Measurements from ENCODE around the gene MGME1. TPM values are rescaled to one million over a fixed set of nuclear protein-coding genes. Genes with fewer than 3 reads are reported as not detected.

The MGME1 gene
- total RNA-seq, 2 experiments from 2014 or later, result 28.7 to 30.6 TPM

DNA sequence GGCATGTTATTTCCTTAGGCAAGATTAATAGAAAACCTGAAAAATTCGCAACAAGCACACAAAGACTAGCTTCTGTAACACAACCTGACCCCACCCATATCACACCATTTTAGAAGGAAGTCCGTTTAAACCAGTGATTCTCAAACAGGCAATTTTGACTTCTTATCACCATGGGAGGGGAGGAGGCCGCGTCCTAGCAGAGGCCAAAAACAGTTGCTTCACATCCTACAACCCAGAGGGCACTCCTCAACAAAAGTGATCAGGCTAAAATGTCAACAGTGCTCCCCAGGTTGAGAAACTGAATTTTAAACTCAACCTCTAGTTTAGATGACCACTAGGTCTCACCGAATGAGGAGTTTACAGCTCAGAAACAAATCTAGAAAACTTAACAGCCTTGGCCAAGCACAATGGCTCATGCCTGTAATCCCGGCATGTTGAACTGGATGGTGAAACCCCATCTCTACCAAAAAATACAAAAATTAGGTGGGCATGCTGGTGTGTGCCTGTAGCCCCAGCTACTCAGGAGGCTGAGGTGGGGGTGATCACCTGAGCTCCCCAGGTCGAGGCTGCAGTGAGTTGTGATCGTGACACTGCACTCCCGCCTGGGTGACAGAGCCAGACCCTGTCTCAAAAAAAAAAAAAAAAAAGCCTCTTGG is 3.6 kb upstream of the MGME1 start:
- DNase-seq, result no peak
- peak overlapping the region; percentile 97 for H3K27ac Mint-ChIP-seq
- H3K4me1 Mint-ChIP-seq (ENCODE audit: low read depth), result peaks cover 54% of the 10 kb centered on the region
- no peaks in the 10 kb centered on the region for H3K9me3 Mint-ChIP-seq
- CTCF ChIA-PET, result no interaction called here
- H3K36me3 Mint-ChIP-seq (ENCODE audit: low read depth), result peaks cover 75% of the 10 kb centered on the region
- H3K27me3 Mint-ChIP-seq (ENCODE audit: low read depth), result no peaks in the 10 kb centered on the region
- intact Hi-C loops (cut with micrococcal nuclease), result loop anchor here (5.0 kb wide), 3 partner anchors 353 to 1238 kb away; no protein-coding TSS in a partner anchor
- peak overlapping the region; percentile 86 for H3K4me3 Mint-ChIP-seq

DNA sequence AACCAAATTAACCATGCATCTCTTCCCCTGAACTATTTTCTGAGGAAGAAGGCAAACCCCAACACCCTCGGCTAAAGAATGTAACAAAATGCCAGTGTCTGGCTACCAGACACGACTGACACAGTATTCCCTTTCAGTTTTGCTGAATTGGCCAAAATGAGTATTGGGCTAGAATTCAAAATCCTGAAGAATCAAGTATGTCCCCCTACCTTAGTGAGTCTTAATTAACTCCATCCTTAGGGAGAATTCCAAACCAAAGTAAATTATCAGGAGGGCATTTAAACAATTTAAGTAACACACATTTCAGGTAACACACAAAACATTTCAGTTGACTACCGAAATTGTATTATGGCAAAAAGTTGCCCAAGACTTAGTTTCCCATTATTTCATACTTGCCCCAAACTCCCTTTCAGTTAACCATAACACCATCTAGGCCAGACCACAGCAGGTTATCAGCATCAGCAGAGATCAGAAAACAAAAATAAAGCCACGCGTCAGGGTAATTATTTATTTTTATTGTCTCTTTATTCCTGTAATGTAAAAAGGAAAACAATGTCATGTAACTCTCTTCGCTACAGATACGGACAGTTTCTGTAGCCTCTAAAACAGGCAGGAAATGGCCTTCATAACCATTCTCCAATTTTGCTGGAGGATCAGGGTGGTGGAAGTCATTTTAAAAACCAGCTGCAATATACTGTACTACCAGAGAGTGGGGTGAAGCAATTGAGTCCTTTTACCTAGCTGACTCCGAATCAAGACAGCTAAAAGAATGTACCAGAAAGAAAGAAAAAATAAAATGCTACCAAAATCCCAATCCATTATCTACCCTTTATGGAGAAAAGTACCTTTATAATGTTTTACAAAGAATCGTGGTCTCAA is 2.1 kb upstream of the MGME1 start:
- no peaks in the 10 kb centered on the region for H3K27me3 Mint-ChIP-seq (ENCODE audit: low read depth)
- intact Hi-C loops (cut with micrococcal nuclease), result loop anchor here (5.0 kb wide), 3 partner anchors 354 to 1239 kb away; no protein-coding TSS in a partner anchor
- H3K27ac Mint-ChIP-seq, result peak overlapping the region; percentile 97
- H3K4me1 Mint-ChIP-seq (ENCODE audit: low read depth), result peaks cover 47% of the 10 kb centered on the region
- CTCF ChIA-PET, result interaction anchor here (0.6 to 1.7 kb wide), 7 partner anchors 8 to 284 kb away, joined by 3 to 8 read pairs (median 4); partner anchors contain the start of gene RRBP1
- H3K36me3 Mint-ChIP-seq (ENCODE audit: low read depth), result peaks cover 76% of the 10 kb centered on the region
- H3K9me3 Mint-ChIP-seq, result no peaks in the 10 kb centered on the region
- peak overlapping the region; percentile 86 for H3K4me3 Mint-ChIP-seq
- peak; percentile 25 for DNase-seq

DNA sequence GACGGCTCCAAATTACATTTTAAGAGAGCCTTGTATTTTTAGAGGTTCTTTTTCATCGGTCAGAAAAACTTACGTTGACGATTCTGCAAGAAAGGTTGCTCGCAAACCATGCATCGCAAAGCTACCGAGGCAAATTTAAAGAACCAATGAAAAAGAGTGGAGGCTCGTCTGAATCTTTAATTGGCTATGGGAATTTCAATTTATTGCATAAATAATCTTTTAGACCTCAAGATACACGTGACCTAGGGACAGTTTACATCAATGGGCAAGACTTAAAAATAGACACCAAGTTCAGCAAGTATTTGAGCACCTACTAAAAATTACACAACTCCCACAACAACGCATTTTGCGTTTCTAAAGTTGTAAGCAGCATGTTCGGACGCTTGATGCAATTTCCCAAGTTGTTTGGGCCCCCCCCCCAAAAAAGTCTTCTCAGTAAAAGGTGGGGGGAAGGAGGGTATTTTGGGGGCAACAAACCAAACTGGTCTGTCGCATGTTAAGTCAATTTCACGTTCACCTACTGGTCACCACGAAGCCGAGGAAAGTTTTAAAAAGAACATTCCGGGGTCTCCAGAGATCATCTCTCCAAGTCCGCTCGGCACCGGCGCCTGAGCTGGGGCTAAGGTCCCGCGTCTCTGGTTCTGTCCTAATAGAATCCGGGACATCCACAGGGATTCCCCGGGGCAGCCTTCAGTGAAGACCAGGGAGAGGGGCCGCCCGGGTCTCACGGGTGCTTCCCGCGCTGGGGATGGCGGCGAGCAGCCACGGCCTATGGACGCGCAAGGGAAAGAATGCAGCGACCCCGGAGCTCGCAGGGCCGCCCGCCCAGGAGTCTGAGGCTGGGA is 1.1 kb upstream of the MGME1 start:
- Mint-ChIP-seq H3K36me3 (ENCODE audit: low read depth) (peaks cover 77% of the 10 kb centered on the region), H3K27me3 (ENCODE audit: low read depth) (no peaks in the 10 kb centered on the region), H3K4me3 (peak overlapping the region; percentile 86), H3K27ac (peak overlapping the region; percentile 97), H3K4me1 (ENCODE audit: low read depth) (peaks cover 50% of the 10 kb centered on the region), H3K9me3 (no peaks in the 10 kb centered on the region)
- CTCF ChIA-PET, result interaction anchor here (0.8 to 1.7 kb wide), 5 partner anchors 9 to 286 kb away, joined by 3 to 8 read pairs (median 5); partner anchors contain the start of gene RRBP1
- intact Hi-C loops (cut with micrococcal nuclease), result loop anchor here (1.0 to 5.0 kb wide), 12 partner anchors 8 to 1395 kb away; partner anchors contain the start of genes DSTN, DZANK1, KAT14 and KIF16B
- peak; percentile 41 for DNase-seq

DNA sequence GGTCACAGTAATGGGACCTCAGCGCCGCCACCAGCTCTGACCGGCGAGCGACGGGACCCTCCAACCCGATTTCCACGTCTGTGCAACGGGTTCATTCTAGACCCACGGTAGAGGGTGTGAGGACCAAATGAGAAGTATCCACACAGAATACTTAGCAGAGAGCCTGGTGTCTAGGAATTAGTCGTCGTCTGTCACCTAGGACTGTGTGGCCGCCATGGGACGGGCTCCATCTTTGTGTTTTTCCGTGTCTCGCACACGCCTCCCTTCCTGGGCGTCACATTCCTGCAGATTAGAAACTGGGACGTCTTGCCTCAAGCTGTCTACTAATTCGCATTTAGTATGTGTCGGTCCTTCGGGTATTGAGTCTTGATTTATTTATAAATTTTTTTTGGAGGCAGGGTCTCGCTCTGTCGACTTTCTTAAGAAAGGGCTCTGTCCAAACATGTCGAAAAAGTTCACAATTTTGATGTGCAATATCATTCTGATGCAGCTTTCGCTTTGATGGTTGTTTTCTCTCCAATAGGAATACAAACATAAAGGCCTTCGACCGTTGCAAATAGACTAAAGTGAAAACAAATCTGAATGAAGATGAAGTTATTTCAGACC is 563 bp downstream of the MGME1 start:
- H3K27ac Mint-ChIP-seq, result peak overlapping the region; percentile 98
- intact Hi-C loops (cut with micrococcal nuclease), result loop anchor here (1.0 to 5.0 kb wide), 10 partner anchors 27 to 1397 kb away; partner anchors contain the start of genes DSTN, DZANK1, KIF16B and POLR3F
- H3K27me3 Mint-ChIP-seq (ENCODE audit: low read depth), result no peaks in the 10 kb centered on the region
- peak; percentile 60 for DNase-seq
- CTCF ChIA-PET, result interaction anchor here (0.7 to 1.4 kb wide), 3 partner anchors 23 to 1236 kb away, joined by 3 read pairs; partner anchors contain the start of gene RRBP1
- peaks cover 69% of the 10 kb centered on the region for H3K36me3 Mint-ChIP-seq (ENCODE audit: low read depth)
- peaks cover 48% of the 10 kb centered on the region for H3K4me1 Mint-ChIP-seq (ENCODE audit: low read depth)
- no peaks in the 10 kb centered on the region for H3K9me3 Mint-ChIP-seq
- H3K4me3 Mint-ChIP-seq, result peak overlapping the region; percentile 86

DNA sequence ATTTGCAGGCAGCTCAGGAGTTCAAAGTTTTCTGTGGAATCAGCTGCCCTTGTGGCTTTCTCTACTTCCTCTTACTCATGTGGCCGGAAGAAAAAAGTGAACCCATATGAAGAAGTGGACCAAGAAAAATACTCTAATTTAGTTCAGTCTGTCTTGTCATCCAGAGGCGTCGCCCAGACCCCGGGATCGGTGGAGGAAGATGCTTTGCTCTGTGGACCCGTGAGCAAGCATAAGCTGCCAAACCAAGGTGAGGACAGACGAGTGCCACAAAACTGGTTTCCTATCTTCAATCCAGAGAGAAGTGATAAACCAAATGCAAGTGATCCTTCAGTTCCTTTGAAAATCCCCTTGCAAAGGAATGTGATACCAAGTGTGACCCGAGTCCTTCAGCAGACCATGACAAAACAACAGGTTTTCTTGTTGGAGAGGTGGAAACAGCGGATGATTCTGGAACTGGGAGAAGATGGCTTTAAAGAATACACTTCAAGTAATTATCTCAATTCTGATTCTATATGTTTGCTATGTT is 1.1 kb downstream of the MGME1 start:
- Mint-ChIP-seq H3K4me3 (peak overlapping the region; percentile 86), H3K36me3 (ENCODE audit: low read depth) (peaks cover 63% of the 10 kb centered on the region), H3K27me3 (ENCODE audit: low read depth) (no peaks in the 10 kb centered on the region), H3K4me1 (ENCODE audit: low read depth) (peaks cover 44% of the 10 kb centered on the region), H3K9me3 (no peaks in the 10 kb centered on the region), H3K27ac (peak overlapping the region; percentile 98)
- peak; percentile 42 for DNase-seq
- CTCF ChIA-PET, result interaction anchor here (0.7 to 1.3 kb wide), 4 partner anchors 7 to 1236 kb away, joined by 3 to 5 read pairs (median 4); partner anchors contain the start of gene RRBP1
- intact Hi-C loops (cut with micrococcal nuclease), result loop anchor here (1.0 to 5.0 kb wide), 10 partner anchors 26 to 1397 kb away; partner anchors contain the start of genes DSTN, DZANK1, KIF16B and POLR3F

DNA sequence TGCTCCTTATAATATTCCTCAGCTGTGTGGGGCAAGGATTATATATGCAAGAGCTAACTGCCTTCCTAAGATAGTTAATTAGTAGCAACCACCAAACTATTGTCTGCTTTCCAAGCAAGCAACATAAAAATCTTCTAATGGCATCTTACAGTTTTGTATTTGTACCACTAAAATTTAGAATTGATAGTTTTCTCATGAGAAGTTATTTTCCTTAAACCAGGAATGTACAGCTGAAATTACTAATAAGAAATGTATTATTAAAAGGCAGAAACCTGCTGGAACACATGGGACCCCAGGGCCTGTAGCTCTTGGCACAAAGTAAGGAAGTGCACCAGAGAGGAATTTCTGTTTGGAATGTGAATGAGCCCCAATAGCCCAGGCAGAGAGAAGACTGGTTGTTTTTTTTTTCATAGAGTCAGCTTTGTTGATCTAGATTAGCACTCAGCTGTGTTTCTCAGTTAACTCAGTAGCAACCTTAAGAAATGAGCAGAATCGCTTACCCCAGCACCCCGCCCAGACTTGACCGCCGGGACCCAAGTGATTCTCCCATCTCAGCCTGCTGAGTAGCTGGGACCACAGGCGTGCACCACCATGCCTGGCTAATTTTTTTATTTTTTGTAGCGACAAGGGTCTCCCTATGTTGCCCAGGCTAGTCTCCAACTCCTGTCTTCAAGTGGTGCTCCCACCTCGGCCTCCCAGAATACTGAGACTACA is 2.6 kb downstream of the MGME1 start:
- H3K4me1 Mint-ChIP-seq (ENCODE audit: low read depth), result peaks cover 37% of the 10 kb centered on the region
- intact Hi-C loops (cut with micrococcal nuclease), result no loop called here
- peaks cover 59% of the 10 kb centered on the region for H3K36me3 Mint-ChIP-seq (ENCODE audit: low read depth)
- no peaks in the 10 kb centered on the region for H3K9me3 Mint-ChIP-seq
- DNase-seq, result no peak
- CTCF ChIA-PET, result interaction anchor here (1.1 to 1.3 kb wide), 2 partner anchors 13 to 19 kb away, joined by 3 to 5 read pairs; no protein-coding TSS in a partner anchor
- no peak overlapping the region for H3K27ac Mint-ChIP-seq
- peak overlapping the region; percentile 86 for H3K4me3 Mint-ChIP-seq
- H3K27me3 Mint-ChIP-seq (ENCODE audit: low read depth), result no peaks in the 10 kb centered on the region

DNA sequence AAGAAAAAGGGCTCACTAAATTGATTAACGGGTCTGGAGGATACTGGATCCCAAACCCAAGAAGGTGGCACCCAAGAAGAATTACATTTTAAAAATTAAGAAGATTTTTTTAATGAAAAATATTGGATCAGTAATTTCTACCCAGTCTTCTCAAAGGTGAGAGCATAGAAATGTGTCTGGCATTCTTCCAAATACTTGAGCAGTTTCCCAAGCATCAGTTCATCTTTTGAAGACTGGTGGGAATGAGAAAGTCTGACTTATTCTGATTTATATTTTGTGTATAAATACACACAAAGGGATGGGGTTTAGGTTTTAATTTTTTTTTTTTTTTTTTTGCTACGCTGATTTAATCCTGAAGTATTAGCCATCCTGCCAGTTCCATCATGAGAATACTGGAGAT is 3.3 kb downstream of the MGME1 start:
- Mint-ChIP-seq H3K27me3 (ENCODE audit: low read depth) (no peaks in the 10 kb centered on the region), H3K4me1 (ENCODE audit: low read depth) (peaks cover 37% of the 10 kb centered on the region), H3K4me3 (peak overlapping the region; percentile 53), H3K36me3 (ENCODE audit: low read depth) (peaks cover 56% of the 10 kb centered on the region), H3K9me3 (no peaks in the 10 kb centered on the region), H3K27ac (no peak overlapping the region)
- CTCF ChIA-PET, result interaction anchor here (1.1 kb wide), 1 partner anchor 18 kb away, joined by 3 read pairs; no protein-coding TSS in a partner anchor
- DNase-seq, result no peak
- intact Hi-C loops (cut with micrococcal nuclease), result no loop called here

DNA sequence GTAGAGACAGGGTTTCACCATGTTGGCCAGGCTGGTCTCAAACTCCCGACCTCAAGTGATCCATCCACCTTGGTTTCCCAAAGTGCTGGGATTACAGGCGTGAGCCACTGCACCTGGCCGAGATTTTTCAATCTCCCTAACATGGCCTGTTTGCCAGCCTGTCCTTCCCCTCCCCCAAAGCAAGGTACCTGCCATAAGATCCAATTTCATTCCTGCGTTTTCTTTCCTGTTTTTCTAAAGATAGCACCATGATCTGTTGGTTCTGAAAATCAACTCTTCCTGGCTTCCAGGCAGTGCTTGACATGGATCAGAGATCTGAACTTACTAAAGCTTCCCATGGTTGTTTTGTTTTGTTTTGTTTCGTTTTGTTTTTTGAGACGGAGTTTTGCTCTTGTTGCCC is 7.5 kb downstream of the MGME1 start:
- no peak overlapping the region for H3K27ac Mint-ChIP-seq
- no peak for DNase-seq
- H3K27me3 Mint-ChIP-seq (ENCODE audit: low read depth), result no peaks in the 10 kb centered on the region
- no peak overlapping the region for H3K4me3 Mint-ChIP-seq
- peaks cover 44% of the 10 kb centered on the region for H3K36me3 Mint-ChIP-seq (ENCODE audit: low read depth)
- peaks cover 30% of the 10 kb centered on the region for H3K4me1 Mint-ChIP-seq (ENCODE audit: low read depth)
- intact Hi-C loops (cut with micrococcal nuclease), result no loop called here
- no peaks in the 10 kb centered on the region for H3K9me3 Mint-ChIP-seq
- CTCF ChIA-PET, result interaction anchor here (0.6 kb wide), 1 partner anchor 109 kb away, joined by 5 read pairs; no protein-coding TSS in a partner anchor

DNA sequence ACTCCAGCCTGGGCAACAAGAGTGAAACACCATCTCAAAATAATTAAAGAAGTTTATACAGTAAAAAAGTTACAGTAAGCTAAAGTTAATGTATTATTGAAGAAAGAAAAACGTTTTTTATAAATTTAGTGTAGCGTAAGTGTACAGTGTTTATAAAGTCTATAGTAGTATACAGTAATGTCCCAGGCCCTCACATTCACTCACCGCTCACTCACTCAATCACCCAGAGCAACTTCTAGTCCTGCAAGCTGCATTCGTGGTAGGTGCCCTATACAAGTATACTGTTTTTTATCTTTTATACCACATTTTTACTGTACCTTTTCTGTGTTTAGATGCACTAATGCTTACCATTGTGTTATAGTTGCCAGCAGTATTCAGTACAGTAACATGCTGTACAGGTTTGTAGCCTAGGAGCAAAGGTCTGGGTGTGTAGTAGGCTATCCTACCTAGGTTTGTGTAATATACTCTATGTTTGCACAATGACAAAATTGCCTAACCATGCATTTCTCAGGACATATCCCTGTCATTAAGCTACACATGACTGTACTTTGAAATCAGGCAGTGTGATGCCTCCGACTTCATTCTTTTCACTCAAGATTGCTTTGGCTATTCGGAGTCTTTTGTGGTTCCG is 16.7 kb downstream of the MGME1 start:
- Mint-ChIP-seq H3K36me3 (ENCODE audit: low read depth) (peaks cover 31% of the 10 kb centered on the region), H3K9me3 (no peaks in the 10 kb centered on the region), H3K27me3 (ENCODE audit: low read depth) (no peaks in the 10 kb centered on the region), H3K4me3 (no peak overlapping the region), H3K27ac (no peak overlapping the region), H3K4me1 (ENCODE audit: low read depth) (peaks cover 12% of the 10 kb centered on the region)
- DNase-seq, result no peak
- intact Hi-C loops (cut with micrococcal nuclease), result no loop called here
- CTCF ChIA-PET, result interaction anchor here (0.6 to 1.3 kb wide), 4 partner anchors 12 to 97 kb away, joined by 3 to 4 read pairs (median 4); no protein-coding TSS in a partner anchor

DNA sequence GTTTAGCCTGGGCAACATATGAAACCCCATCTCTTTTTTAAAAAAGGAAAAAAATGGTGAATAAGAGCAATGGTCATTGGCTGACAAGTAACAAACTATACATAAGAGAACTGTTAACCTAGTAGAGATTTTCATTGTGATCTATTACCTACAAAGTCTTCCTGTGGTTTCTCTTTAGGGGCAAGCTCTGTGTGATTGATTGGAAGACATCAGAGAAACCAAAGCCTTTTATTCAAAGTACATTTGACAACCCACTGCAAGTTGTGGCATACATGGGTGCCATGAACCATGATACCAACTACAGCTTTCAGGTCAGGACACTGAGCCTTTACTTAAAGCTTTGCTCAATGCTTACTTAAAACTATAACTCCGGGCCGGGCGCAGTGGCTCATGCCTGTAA is 19.2 kb downstream of the MGME1 start:
- Mint-ChIP-seq H3K27me3 (ENCODE audit: low read depth) (no peaks in the 10 kb centered on the region), H3K36me3 (ENCODE audit: low read depth) (peaks cover 31% of the 10 kb centered on the region)
- CTCF ChIA-PET, result no interaction called here

More for the DNA sequence above, 19.2 kb downstream of the MGME1 start:
- Mint-ChIP-seq H3K4me1 (ENCODE audit: low read depth) (peaks cover 23% of the 10 kb centered on the region), H3K9me3 (no peaks in the 10 kb centered on the region), H3K27ac (no peak overlapping the region), H3K4me3 (no peak overlapping the region)
- DNase-seq, result no peak
- intact Hi-C loops (cut with micrococcal nuclease), result no loop called here
